ENCODE measurements around the gene ARAF.

ARAF gene

DNA sequence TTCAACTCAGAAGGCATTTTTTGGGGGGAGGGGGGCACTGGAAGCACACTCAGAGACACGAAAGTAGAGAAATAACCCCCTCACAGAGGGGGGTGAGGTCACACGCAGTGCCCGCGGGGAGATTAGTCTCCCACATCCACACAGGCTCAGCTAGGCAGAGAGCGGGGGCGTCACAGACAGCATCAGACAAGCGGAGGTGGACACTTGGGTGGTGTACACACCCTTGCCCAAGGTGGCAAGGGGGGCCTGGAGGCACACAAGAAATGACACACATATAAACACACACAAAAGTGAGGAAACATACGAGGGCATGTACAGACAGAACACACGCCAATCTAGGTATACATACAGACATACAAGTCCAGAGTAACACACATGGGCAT is 59.3 kb downstream of the ARAF start:
- DNase-seq (ENCODE audit: low read depth, low spot score), result no peak

Data from activated CD4-positive, CD25-positive, alpha-beta regulatory T cell treated with anti-CD3 and anti-CD28 coated beads, Interleukin-2, amount 50 U/mL, for 16 hours (primary cell).